ENCODE data around the gene PLEKHB2. TPM values are rescaled to one million over a fixed set of nuclear protein-coding genes. Genes with fewer than 3 reads are reported as not detected.

PLEKHB2 gene
- total RNA-seq, 2 experiments from 2014 or later = 66.9 to 71.7 TPM

GRCh38 chr2:131126436-131126835 lies 21.3 kb downstream of the PLEKHB2 start:
- ATAC-seq (ENCODE audit: poor library complexity) = no peak
- Histone ChIP-seq H3K4me1 (ENCODE audit: insufficient read depth, low read length) (no peaks in the 10 kb centered on the region), H3K36me3 (ENCODE audit: insufficient read depth, low read length) (peaks cover 76% of the 10 kb centered on the region), H3K27ac (ENCODE audit: low read depth in 1 of 2, low read length in 2 of 2) (no peak overlapping the region), H3K27me3 (ENCODE audit: control insufficient read depth in 1 of 2, insufficient read depth in 2 of 2, low read length in 2 of 2) (no peaks in the 10 kb centered on the region), H3K9me3 (ENCODE audit: control insufficient read depth in 1 of 2, insufficient read depth in 1 of 2, low read length in 2 of 2) (peaks cover 0 to 3% of the 10 kb centered on the region in 2 experiments), H3K4me3 (ENCODE audit: low read length) (no peak overlapping the region)
- Mint-ChIP-seq H3K27me3 (no peaks in the 10 kb centered on the region), H3K36me3 (ENCODE audit: low read depth) (peaks cover 94% of the 10 kb centered on the region), H3K4me1 (ENCODE audit: low read depth) (peaks cover 6% of the 10 kb centered on the region), H3K9me3 (no peaks in the 10 kb centered on the region), H3K27ac (no peak overlapping the region), H3K4me3 (no peak overlapping the region)
- intact Hi-C loops (cut with DNase I, micrococcal nuclease) = no loop called here
- ChIA-PET CTCF (interaction anchor here (0.6 kb wide), 1 partner anchor 10 kb away, joined by 3 read pairs; no protein-coding TSS in a partner anchor), POLR2A (no interaction called here)
- DNase-seq = no peak
- no peak for TF ChIP-seq CTCF (IDR thresholded peaks at IDR 0.05)

- Mint-ChIP-seq H3K36me3 (ENCODE audit: low read depth) (peaks cover 93% of the 10 kb centered on the region), H3K4me1 (ENCODE audit: low read depth) (peaks cover 6% of the 10 kb centered on the region), H3K27me3 (no peaks in the 10 kb centered on the region), H3K4me3 (no peak overlapping the region), H3K9me3 (no peaks in the 10 kb centered on the region), H3K27ac (no peak overlapping the region)
- Histone ChIP-seq H3K27me3 (ENCODE audit: control insufficient read depth in 1 of 2, insufficient read depth in 2 of 2, low read length in 2 of 2) (no peaks in the 10 kb centered on the region), H3K36me3 (ENCODE audit: insufficient read depth, low read length) (peaks cover 77% of the 10 kb centered on the region), H3K9me3 (ENCODE audit: control insufficient read depth in 1 of 2, insufficient read depth in 1 of 2, low read length in 2 of 2) (peaks cover 0 to 3% of the 10 kb centered on the region in 2 experiments), H3K27ac (ENCODE audit: low read depth in 1 of 2, low read length in 2 of 2) (no peak overlapping the region), H3K4me1 (ENCODE audit: insufficient read depth, low read length) (no peaks in the 10 kb centered on the region), H3K4me3 (ENCODE audit: low read length) (no peak overlapping the region)
- ATAC-seq (ENCODE audit: poor library complexity) (no peak), DNase-seq (no peak)
- intact Hi-C loops (cut with DNase I, micrococcal nuclease) = no loop called here
- CTCF ChIA-PET = no interaction called here
- POLR2A ChIA-PET = no interaction called here
- TF ChIP-seq CTCF (IDR thresholded peaks at IDR 0.05) = no peak
Measured at GRCh38 chr2:131127076-131127475, 21.9 kb downstream of the PLEKHB2 start.

GRCh38 chr2:131127981-131128380 lies 22.8 kb downstream of the PLEKHB2 start:
- Mint-ChIP-seq H3K27ac (no peak overlapping the region), H3K36me3 (ENCODE audit: low read depth) (peaks cover 93% of the 10 kb centered on the region), H3K27me3 (no peaks in the 10 kb centered on the region), H3K4me1 (ENCODE audit: low read depth) (peaks cover 6% of the 10 kb centered on the region), H3K4me3 (no peak overlapping the region), H3K9me3 (no peaks in the 10 kb centered on the region)
- ChIA-PET CTCF (no interaction called here), POLR2A (no interaction called here)
- Histone ChIP-seq H3K27me3 (ENCODE audit: control insufficient read depth in 1 of 2, insufficient read depth in 2 of 2, low read length in 2 of 2) (no peaks in the 10 kb centered on the region), H3K4me3 (ENCODE audit: low read length) (no peak overlapping the region), H3K27ac (ENCODE audit: low read depth in 1 of 2, low read length in 2 of 2) (no peak overlapping the region), H3K4me1 (ENCODE audit: insufficient read depth, low read length) (no peaks in the 10 kb centered on the region), H3K9me3 (ENCODE audit: control insufficient read depth in 1 of 2, insufficient read depth in 1 of 2, low read length in 2 of 2) (peaks cover 0 to 3% of the 10 kb centered on the region in 2 experiments), H3K36me3 (ENCODE audit: insufficient read depth, low read length) (peaks cover 76% of the 10 kb centered on the region)
- intact Hi-C loops (cut with DNase I, micrococcal nuclease) = no loop called here
- DNase-seq = no peak
- ATAC-seq (ENCODE audit: poor library complexity) = no peak
- TF ChIP-seq CTCF (IDR thresholded peaks at IDR 0.05) = no peak
